ENCODE data around the gene PCP4. TPM values are rescaled to one million over a fixed set of nuclear protein-coding genes. Genes with fewer than 3 reads are reported as not detected.

PCP4 gene
- not detected in 2 replicates for total RNA-seq (ENCODE audit: low replicate concordance)

GRCh38 chr21:39867198-39867650, at the start of gene PCP4:
Gene PCP4, plus strand, starts transcription at chr21:39867438. Its CDS starts 64 bp downstream, at chr21:39867502.

Other genes starting within 250 kb of the PCP4 start
- gene IGSF5, start 122.3 kb upstream of the PCP4 start, total RNA-seq (ENCODE audit: low replicate concordance), result not detected in 2 replicates